Uterus (tissue), 2 donors: ENCODE data around the gene PGAM1.

Experiments
- CTCF ChIP-seq, 4 experiments: fragments of 200-600 bp in 2 of 4; fragments of 450-650 bp in 2 of 4; sonication (generic) in 2 of 4; IDR thresholded peaks; one replicate each; pipeline ENCODE4 v1.5.1; 2016 to 2019; ENCODE audit warnings: antibody characterized with exemption in 4 of 4, mild to moderate bottlenecking in 2 of 4, moderate library complexity in 1 of 4
- POLR2A ChIP-seq, 2 donors: fragments of 450-650 bp; IDR thresholded peaks; one replicate each; pipeline ENCODE4 v1.6.1; 2016; ENCODE audit warnings: antibody characterized with exemption in 2 of 2, mild to moderate bottlenecking in 1 of 2, moderate library complexity in 1 of 2

DNA sequence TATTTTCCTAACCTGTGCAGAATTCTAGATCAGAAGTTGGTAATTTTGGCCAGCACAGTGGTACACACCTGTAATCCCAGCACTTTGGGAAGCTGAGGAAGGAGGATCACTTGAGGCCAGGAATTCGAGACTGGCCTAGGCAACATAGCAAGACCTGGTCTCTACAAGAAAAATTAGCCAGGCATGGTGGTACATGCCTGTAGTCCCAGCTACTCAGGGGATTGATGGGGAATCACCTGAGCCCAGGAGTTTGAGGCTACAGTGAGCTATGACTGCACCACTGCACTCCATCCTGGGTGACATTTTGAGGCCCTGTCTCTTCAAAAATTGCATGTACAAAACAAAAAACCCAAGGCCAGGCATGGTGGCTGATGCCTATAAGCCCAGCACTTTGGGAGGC is 8.6 kb downstream of the PGAM1 start:
- TF ChIP-seq CTCF (IDR thresholded peaks at IDR 0.05) (no peak), POLR2A (IDR thresholded peaks at IDR 0.05) (no peak)
